ENCODE results near the gene KRTAP29-1.
"Not testable (repeated sequence)": the region's sequence is repeated elsewhere in the genome, so short reads cannot be mapped to it uniquely, and the experiment has no call there.

Gene KRTAP29-1

DNA sequence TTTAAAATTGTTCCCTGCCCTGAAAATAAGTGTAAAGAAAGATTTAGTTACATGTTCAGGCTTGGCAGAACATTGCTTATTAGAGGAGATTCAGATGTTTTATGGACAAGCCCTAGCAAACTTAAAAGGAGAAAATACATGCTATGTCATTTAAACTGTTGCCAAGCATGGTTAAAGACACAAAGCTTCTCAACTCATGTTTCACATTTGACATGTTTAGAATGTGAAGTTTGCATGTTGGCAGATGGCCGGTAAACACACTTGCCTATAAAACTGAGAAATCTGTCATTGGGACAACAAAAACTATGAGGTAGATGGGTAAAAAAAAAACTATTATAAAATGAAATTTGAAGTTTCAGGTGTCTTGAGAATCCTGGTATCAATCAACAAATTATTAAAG is 5.8 kb downstream of the KRTAP29-1 start:
- DNase-seq = no peak

DNA sequence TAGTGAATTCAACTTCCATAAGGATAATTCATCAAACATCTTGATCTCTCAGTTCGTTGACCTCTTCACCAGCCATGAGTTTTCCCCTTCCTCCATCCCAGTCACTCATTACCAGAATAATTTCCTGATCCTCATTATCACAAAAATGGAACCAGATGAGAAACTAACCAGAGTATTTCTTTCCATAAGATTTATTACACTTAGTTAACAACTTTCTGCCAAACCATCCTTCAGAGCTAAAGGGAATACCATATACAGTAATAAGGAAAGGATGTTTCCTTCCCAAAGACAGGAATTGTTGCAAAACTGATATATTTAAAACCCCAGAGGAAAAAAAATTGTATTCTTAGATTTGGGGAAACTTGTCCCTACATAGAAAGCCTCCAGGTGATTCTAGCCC is 8.6 kb downstream of the KRTAP29-1 start:
- no peak for DNase-seq

DNA sequence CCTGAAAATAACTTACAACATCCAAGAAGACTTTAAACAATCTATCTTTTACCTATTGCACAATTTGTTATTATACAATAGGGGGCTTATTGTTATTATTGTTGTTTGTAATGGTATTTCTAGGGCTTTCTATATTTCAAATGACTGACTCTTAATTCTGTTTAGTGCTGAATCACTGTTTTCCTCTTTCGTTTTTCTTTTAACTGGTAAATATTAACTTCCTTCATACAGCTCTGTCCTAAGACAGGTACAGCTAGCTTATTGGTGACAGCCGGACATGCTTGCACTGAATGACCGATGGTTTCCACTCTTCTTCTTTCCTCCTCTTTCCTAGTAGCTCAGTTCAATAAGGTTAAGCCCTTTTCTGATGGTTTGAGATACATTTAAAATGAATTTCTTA is 15.6 kb downstream of the KRTAP29-1 start:
- no peak for DNase-seq

DNA sequence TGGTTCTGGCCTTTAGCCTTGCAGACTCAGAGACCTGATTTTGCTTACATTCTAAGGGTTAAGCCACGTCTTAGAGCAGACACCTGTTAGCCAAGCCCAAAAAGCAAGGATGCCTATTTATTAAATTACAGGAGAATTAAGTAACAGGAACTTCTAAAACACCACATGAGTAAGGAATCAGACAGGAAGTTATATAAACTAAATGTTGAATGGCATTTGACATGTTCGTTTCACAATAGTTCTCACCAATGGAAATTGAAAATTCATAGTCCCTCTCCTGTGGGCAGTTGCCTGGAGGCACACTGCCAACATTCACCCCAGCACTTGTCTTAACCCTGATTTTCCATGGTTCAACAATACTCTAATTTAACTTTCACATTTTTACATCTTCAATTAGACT is 18.1 kb downstream of the KRTAP29-1 start:
- no peak for DNase-seq

DNA sequence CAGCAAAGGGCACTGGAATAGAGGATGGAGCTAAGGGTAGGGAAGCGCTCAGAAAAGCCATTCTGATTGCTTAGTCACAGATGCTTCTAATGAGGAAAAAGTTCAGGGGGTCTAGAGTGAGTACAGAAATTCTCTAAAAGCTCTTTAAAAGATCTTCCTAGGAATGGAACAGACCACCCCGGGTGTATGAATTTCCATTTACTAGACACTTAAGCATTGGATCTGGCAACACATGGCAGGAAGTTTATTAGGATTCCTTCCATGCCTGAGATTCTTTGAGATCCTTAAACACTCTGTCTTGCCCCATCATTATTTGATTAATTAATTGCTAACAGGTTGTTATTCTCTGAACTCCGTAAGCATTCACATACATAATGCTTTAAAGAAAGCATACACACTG is 18.6 kb downstream of the KRTAP29-1 start:
- DNase-seq = no peak

DNA sequence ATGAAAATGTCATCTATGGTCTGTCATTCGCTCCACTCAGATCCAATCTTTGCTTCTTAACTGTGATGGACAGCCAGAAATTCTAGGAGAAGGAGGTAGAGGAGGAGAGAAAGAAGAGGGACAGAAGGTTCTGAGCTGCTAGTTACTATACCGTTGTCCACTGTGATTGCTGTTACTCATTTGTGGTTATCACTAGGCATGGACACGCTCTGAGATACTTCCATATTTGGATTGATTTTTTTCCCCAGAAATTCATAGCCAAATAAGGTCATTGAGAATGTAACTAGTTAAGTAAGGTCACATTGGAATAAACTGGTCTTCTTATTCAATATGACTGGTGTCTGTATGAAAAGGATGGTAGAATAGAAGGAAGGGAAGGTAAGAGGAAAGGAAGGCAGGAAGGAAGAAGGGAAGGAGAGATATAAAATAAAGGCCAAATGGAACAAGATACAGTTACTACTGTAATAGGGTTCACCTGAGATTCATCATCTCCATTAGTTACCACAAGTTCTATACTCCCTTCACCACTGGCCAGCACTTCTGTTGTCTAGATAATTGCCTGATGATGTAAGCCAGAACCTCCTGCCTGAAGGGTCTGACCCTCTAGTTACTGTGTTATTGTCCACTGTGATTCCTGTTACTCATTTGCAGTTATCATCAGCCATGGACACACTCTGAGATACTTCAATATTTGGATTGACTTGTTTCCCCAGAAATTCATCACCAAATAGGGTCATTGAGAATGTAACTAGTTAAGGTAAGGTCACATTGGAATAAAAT is 24.3 kb downstream of the KRTAP29-1 start:
- DNase-seq = no peak

DNA sequence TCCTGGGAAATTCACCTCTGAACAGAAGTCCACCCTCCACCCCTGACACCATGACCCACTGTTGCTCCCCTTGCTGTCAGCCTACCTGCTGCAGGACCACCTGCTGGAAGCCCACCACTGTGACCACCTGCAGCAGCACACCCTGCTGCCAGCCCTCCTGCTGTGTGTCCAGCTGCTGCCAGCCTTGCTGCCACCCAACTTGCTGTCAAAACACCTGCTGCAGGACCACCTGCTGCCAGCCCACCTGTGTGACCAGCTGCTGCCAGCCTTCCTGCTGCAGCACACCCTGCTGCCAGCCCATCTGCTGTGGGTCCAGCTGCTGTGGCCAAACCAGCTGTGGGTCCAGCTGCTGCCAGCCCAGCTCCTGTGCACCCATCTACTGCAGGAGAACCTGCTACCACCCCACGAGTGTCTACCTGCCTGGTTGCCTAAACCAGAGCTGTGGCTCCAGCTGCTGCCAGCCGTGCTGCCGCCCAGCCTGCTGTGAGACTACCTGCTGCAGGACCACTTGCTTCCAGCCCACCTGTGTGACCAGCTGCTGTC is 26.9 kb downstream of the KRTAP29-1 start, which contains the start of gene KRTAP9-7:
Gene KRTAP9-7 (plus strand): TSS at position 51 of the 543 bp plus-strand sequence. CDS start 0 bp downstream, at position 51.
- DNase-seq = not testable (repeated sequence)

DNA sequence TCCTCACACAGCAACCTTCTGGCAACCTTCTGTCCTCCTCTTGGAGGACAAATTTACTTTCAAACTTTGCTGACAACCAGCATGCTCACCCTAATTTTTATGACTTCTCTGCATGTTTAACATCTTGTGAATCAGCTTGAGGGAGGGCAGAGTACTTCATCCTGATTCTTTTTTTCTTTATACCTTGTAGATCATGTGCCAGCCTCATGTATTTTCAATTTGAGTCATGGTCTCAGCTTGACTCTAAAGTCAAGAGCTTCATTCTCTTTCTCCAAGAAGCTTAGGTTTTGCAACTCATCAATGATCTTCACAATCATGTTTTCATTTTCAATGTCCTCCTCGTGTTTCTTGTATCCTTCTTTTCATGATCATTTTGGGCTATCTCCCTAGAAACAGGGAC is 30.8 kb downstream of the KRTAP29-1 start:
- no peak for DNase-seq

DNA sequence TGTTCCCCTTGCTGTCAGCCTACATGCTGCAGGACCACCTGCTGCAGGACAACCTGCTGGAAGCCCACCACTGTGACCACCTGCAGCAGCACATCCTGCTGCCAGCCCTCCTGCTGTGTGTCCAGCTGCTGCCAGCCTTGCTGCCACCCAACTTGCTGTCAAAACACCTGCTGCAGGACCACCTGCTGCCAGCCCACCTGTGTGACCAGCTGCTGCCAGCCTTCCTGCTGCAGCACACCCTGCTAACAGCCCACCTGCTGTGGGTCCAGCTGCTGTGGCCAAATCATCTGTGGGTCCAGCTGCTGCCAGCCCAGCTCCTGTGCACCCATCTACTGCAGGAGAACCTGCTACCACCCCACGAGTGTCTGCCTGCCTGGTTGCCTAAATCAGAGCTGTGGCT is 31.3 kb downstream of the KRTAP29-1 start:
- DNase-seq = not testable (repeated sequence)

DNA sequence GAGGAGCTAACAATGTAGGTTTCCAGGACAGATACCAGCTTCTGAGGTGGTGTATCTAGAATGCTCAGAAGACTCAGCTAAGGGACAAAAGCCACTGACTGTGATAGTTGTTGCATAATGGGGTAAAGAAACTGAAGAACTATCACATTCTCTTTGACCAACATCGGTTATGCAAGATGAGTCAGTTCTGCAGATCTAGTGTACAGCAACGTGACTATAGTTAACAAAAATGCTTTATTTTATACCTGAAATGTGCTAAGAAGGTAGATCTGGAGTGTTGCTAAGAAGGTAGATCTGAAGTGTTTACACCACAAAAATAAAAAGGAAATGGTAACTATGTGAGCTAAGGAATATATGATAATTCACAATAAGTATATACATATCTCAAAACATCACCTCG is 34.9 kb downstream of the KRTAP29-1 start:
- no peak for DNase-seq

DNA sequence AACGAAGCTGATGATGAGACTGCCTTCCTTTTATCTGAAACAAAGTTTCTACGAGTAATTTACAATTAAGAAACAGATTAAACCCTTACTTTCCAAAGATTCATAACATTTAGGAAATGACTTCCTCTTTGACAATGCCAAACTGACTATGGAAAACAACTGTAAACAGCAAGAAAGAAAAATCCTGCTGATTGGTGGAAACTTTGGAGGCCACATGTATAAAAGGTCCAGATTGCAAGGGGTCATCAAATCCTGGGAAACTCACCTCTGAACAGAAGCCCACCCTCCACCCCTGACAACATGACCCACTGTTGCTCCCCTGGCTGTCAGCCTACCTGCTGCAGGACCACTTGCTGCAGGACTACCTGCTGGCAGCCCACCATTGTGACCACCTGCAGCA is 37.6 kb downstream of the KRTAP29-1 start, which contains the start of gene KRTAP9-6:
Gene KRTAP9-6 (plus strand): TSS at position 301 of the 400 bp plus-strand sequence. CDS start 0 bp downstream, at position 301.
- no peak for DNase-seq

DNA sequence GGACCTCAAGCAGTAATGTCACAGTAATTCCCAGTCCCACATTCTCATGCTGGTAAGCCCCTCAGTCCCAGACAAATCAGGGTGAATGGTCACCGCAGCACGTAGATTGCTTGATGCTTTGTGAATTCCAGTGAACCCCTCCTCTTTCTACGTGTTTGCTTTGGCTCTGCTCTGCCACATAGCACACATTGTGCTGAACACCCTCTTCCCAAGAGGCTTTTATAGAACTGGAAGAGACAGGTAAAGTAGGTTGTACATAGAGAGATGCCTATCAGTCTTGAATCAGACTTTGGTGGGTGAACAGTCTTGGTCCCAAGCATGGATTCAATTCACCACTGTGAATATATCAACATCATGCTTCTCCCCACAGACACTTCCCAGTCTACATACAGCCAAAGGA is 38.1 kb downstream of the KRTAP29-1 start:
- DNase-seq = no peak

DNA sequence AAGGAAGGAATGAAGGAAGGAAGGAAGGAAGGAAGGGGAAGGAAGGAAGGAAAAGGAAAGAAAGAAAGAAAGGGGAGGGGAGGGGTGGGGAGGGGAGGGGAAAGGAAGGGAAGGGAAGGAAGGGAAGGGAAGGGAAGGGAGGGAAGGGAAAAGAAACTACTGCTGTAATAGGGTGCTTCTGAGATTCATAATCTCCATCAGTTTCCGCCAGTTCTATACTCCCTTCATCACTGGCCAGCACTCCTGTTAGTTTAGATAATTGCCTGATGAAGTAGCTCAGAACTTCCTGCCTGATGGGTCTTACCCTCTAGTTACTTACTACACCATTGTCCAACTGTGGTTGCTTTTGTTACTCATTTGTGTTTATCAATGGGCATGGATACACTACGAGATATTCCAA is 39.4 kb downstream of the KRTAP29-1 start:
- DNase-seq = no peak

DNA sequence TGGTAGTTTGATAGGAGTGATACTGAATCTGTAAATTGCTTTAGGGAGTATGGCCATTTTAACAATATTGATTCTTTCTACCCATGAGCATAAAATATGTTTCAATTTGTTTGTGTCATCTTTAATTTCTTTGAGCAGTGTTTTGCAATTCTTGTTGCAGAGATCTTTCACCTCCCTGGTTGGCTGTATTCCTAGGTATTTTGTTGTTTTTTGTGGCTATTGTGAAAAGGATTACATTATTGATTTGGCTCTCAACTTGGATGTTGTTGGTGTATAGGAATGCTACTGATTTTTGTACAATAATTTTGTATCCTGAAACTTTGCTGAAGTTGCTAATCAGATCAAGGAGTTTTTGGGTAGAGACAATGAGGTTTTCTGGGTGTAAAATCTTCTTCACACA is 44.2 kb downstream of the KRTAP29-1 start:
- no peak for DNase-seq

DNA sequence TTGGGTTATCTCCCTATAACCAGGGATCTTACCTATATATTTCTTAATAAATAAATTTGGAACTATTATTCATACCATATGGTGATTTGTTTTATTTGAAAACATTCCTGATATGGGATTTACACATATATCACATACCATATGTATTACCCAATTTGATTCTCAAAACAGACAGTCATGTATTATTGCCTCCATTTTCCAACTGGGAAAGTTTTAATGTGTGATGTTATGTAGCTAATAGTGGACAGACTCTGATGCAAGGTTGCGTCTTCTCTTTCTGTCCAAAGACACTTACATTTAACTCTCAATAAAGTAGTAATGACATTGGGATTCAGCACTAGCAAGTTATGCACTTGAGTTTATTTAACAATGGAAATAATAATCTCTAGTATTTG is 46.4 kb downstream of the KRTAP29-1 start:
- DNase-seq = no peak

DNA sequence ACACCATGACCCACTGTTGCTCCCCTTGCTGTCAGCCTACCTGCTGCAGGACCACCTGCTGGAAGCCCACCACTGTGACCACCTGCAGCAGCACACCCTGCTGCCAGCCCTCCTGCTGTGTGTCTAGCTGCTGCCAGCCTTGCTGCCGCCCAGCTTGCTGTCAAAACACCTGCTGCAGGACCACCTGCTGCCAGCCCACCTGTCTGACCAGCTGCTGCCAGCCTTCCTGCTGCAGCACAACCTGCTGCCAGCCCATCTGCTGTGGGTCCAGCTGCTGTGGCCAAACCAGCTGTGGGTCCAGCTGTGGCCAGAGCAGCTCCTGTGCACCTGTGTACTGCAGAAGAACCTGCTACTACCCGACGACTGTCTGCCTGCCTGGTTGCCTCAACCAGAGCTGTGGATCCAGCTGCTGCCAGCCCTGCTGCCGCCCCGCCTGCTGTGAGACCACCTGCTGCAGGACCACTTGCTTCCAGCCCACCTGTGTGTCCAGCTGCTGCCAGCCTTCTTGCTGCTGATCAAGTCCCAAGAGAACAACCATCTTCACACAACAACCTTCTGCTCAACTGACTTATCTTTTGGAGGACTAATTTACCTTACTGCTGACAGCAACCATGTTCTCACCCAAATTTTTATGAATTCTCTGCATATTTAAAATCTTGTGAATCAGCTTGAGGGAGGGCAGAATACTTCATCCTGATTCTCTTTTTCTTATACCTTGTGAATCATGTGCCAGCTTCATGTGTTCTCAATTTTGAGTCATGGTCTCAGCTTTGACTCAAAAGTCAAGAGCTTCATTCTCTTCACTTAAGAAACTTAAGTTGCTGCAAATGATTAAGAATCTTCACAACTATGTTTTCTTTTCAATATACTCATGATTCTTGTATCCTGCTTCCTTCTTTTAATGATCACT is 47.0 kb downstream of the KRTAP29-1 start, which contains the start of gene KRTAP9-9:
Gene KRTAP9-9 (plus strand): TSS at position 4 of the 910 bp plus-strand sequence.
- DNase-seq = not testable (repeated sequence)

DNA sequence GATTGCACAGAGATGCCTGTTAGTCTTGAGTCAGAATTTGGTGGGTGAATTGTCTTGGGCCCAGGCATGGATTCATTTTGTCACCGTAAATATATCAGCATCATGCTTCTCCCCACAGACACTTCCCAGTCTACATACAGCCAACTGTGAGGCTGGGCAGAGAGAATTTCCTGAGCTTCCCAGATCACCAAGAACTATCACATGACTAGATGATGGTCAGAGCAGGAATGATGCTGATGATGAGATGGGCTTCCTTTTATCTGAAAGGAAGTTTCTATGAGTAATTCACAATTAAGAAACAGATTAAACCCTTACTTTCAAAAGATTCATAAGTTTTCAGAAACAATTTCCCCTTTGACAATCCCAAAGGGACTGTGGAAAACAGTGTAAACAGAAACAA is 47.8 kb downstream of the KRTAP29-1 start:
- no peak for DNase-seq

Data from stimulated activated CD4-positive, alpha-beta T cell treated with anti-CD3 and anti-CD28 coated beads, Interleukin-12 subunit alpha, Interleukin-12 subunit beta, amount 100 ng/mL, for 4 hours (primary cell).